Gastrocnemius medialis (tissue), 4 donors: ENCODE measurements around the gene HOXC6. TPM values are rescaled to one million over a fixed set of nuclear protein-coding genes. Genes with fewer than 3 reads are reported as not detected.
"Not testable (repeated sequence)": the region's sequence is repeated elsewhere in the genome, so short reads cannot be mapped to it uniquely, and the experiment has no call there.

ENCODE experiments used
- ATAC-seq, 2 donors: fragments of 150-250 bp; one replicate each; pipeline ENCODE4 v1.9.1; 2016
- DNase-seq, 2 donors: peaks; one replicate each; pipeline ENCODE4 v3.0.0-alpha.2; 2019
- H3K27ac ChIP-seq, 4 donors: fragments of 200-600 bp; sonication (generic); 1 replicate in 1 of 4; 2 replicates in 3 of 4; pipeline ENCODE4 v1.5.1; 2016 to 2018; ENCODE audit warnings: mild to moderate bottlenecking in 2 of 4, moderate library complexity in 1 of 4
- H3K27me3 ChIP-seq, 3 donors: fragments of 200-600 bp; sonication (generic) in 2 of 3; 1 replicate in 1 of 3; 2 replicates in 2 of 3; pipeline versions ENCODE4 v1.5.1 to v1.6.0; 2016 to 2019; ENCODE audit warnings: mild to moderate bottlenecking in 1 of 3, moderate library complexity in 1 of 3
- H3K36me3 ChIP-seq, 2 donors: fragments of 200-600 bp; sonication (generic) in 1 of 2; one replicate each; pipeline ENCODE4 v1.5.1; 2017 to 2018
- H3K4me1 ChIP-seq, 2 donors: fragments of 200-600 bp; sonication (generic) in 1 of 2; one replicate each; pipeline ENCODE4 v1.5.1; 2016 to 2017; ENCODE audit warnings: mild to moderate bottlenecking in 2 of 2
- H3K4me3 ChIP-seq, 4 donors: fragments of 200-600 bp; sonication (generic) in 3 of 4; 1 replicate in 1 of 4; 2 replicates in 3 of 4; pipeline ENCODE4 v1.5.1; 2016 to 2019; ENCODE audit warnings: mild to moderate bottlenecking in 2 of 4
- H3K9me3 ChIP-seq, 3 donors: fragments of 200-600 bp; sonication (generic) in 2 of 3; 1 replicate in 1 of 3; 2 replicates in 2 of 3; pipeline ENCODE4 v1.5.1; 2016 to 2019
- CTCF ChIP-seq, 5 experiments: fragments of 450-650 bp in 3 of 5; fragments of 200-600 bp in 2 of 5; sonication (generic) in 2 of 5; IDR thresholded peaks in 4 of 5; conservative IDR thresholded peaks in 1 of 5; 1 replicate in 4 of 5; 2 replicates in 1 of 5; pipeline ENCODE4 v1.5.1; 2016 to 2019; ENCODE audit warnings: antibody characterized with exemption in 5 of 5, mild to moderate bottlenecking in 3 of 5, moderate library complexity in 3 of 5
- POLR2A ChIP-seq, 2 donors: fragments of 450-650 bp; IDR thresholded peaks; one replicate each; pipeline ENCODE4 v1.6.1; 2017; ENCODE audit warnings: antibody characterized with exemption in 2 of 2, mild to moderate bottlenecking in 2 of 2, moderate library complexity in 2 of 2
- in situ Hi-C, 4 donors: fragments of 200-750 bp; cut with MboI; loops; one replicate each; pipeline versions ENCODE4 v1.15.0 to v1.8.0; 2017; ENCODE audit warnings: low sequenced_read_pairs in 4 of 4
- intact Hi-C: fragments of 100-400 bp; cut with DNase I; formaldehyde crosslinking; loops from one replicate; pipeline ENCODE4 v1.15.1; 2023; ENCODE audit warnings: low total_unique reads
- total RNA-seq, 4 donors: library from RNA; depleted of rRNA; stranded (reverse); fragments of >200 nt; gene quantifications; one replicate each; pipeline versions ENCODE4 v1.1.0 to v1.2.3, GENCODE V29; 2016

The HOXC6 gene
- total RNA-seq, 4 donors from 2014 or later: 1.0 to 4.7 (median 3.8) TPM

GRCh38 chr12:54068418-54069070 lies 40.3 kb downstream of the HOXC6 start:
- no peaks in the 10 kb centered on the region for H3K4me1 ChIP-seq
- no peak overlapping the region for H3K27ac ChIP-seq
- peaks cover 0 to 6% (median 0%) of the 10 kb centered on the region in 3 donors for H3K27me3 ChIP-seq
- in situ Hi-C loops: no loop called here
- no peak overlapping the region for H3K4me3 ChIP-seq
- H3K9me3 ChIP-seq: no peaks in the 10 kb centered on the region
- intact Hi-C loops: no loop called here
- TF ChIP-seq CTCF (IDR thresholded peaks at IDR 0.05 in 4 of 5, conservative IDR thresholded peaks at IDR 0.05 in 1 of 5) (no peak), POLR2A (IDR thresholded peaks at IDR 0.05) (no peak)
- DNase-seq (no peak), ATAC-seq (no peak)
- no peaks in the 10 kb centered on the region for H3K36me3 ChIP-seq

- Histone ChIP-seq H3K27ac (no peak overlapping the region), H3K36me3 (no peaks in the 10 kb centered on the region), H3K27me3 (no peaks in the 10 kb centered on the region), H3K9me3 (no peaks in the 10 kb centered on the region), H3K4me1 (no peaks in the 10 kb centered on the region), H3K4me3 (no peak overlapping the region)
- DNase-seq: no peak
- no peak for ATAC-seq
- intact Hi-C loops: no loop called here
- in situ Hi-C loops: no loop called here
- TF ChIP-seq CTCF (IDR thresholded peaks at IDR 0.05 in 4 of 5, conservative IDR thresholded peaks at IDR 0.05 in 1 of 5): no peak
- TF ChIP-seq POLR2A (IDR thresholded peaks at IDR 0.05): no peak
Observed at GRCh38 chr12:54071942-54072341, 43.7 kb downstream of the HOXC6 start.

GRCh38 chr12:54074308-54074707 lies 46.1 kb downstream of the HOXC6 start:
- in situ Hi-C loops: no loop called here
- no peaks in the 10 kb centered on the region for H3K9me3 ChIP-seq
- H3K27me3 ChIP-seq: no peaks in the 10 kb centered on the region
- no peaks in the 10 kb centered on the region for H3K36me3 ChIP-seq
- intact Hi-C loops: no loop called here
- H3K4me3 ChIP-seq: no peak overlapping the region
- TF ChIP-seq POLR2A (IDR thresholded peaks at IDR 0.05) (no peak), CTCF (IDR thresholded peaks at IDR 0.05 in 4 of 5, conservative IDR thresholded peaks at IDR 0.05 in 1 of 5) (no peak)
- DNase-seq: no peak
- no peak overlapping the region for H3K27ac ChIP-seq
- ATAC-seq: no peak
- no peaks in the 10 kb centered on the region for H3K4me1 ChIP-seq

GRCh38 chr12:54075409-54075808 lies 47.2 kb downstream of the HOXC6 start:
- in situ Hi-C loops: no loop called here
- H3K4me1 ChIP-seq: no peaks in the 10 kb centered on the region
- no peaks in the 10 kb centered on the region for H3K27me3 ChIP-seq
- ATAC-seq (no peak), DNase-seq (no peak)
- H3K4me3 ChIP-seq: no peak overlapping the region
- H3K9me3 ChIP-seq: no peaks in the 10 kb centered on the region
- intact Hi-C loops: no loop called here
- H3K27ac ChIP-seq: no peak overlapping the region
- no peak for TF ChIP-seq CTCF (IDR thresholded peaks at IDR 0.05 in 4 of 5, conservative IDR thresholded peaks at IDR 0.05 in 1 of 5)
- no peak for TF ChIP-seq POLR2A (IDR thresholded peaks at IDR 0.05)
- H3K36me3 ChIP-seq: no peaks in the 10 kb centered on the region

- Histone ChIP-seq H3K4me1 (no peaks in the 10 kb centered on the region), H3K36me3 (no peaks in the 10 kb centered on the region), H3K9me3 (no peaks in the 10 kb centered on the region), H3K27ac (no peak overlapping the region), H3K4me3 (no peak overlapping the region), H3K27me3 (no peaks in the 10 kb centered on the region)
- intact Hi-C loops (no loop called here), in situ Hi-C loops (no loop called here)
- DNase-seq: no peak
- TF ChIP-seq POLR2A (IDR thresholded peaks at IDR 0.05) (no peak), CTCF (IDR thresholded peaks at IDR 0.05 in 4 of 5, conservative IDR thresholded peaks at IDR 0.05 in 1 of 5) (no peak)
- no peak for ATAC-seq
Observed at GRCh38 chr12:54075974-54076373, 47.7 kb downstream of the HOXC6 start.

GRCh38 chr12:54077843-54078242 lies 49.6 kb downstream of the HOXC6 start:
- in situ Hi-C loops: not testable (repeated sequence)

GRCh38 chr12:54079115-54079514 lies 50.9 kb downstream of the HOXC6 start:
- intact Hi-C loops, H3K9me3 ChIP-seq, in situ Hi-C loops, H3K27me3 ChIP-seq, H3K36me3 ChIP-seq, ATAC-seq, DNase-seq, H3K4me1 ChIP-seq: not testable (repeated sequence)
- Histone ChIP-seq H3K27ac (peak overlapping the region; percentile 9 to 55 (median 31)), H3K4me3 (peak overlapping the region in 1 of 4 donors; percentile 13)

More at GRCh38 chr12:54077843-54078242, 49.6 kb downstream of the HOXC6 start:
- DNase-seq, H3K4me1 ChIP-seq, H3K27me3 ChIP-seq, H3K36me3 ChIP-seq, intact Hi-C loops, ATAC-seq, H3K9me3 ChIP-seq: not testable (repeated sequence)
- Histone ChIP-seq H3K27ac (peak overlapping the region in 3 of 4 donors; percentile 7 to 38 (median 7)), H3K4me3 (peak overlapping the region in 1 of 4 donors; percentile 17)
